ENCODE measurements around the gene FBXO2. TPM values are rescaled to one million over a fixed set of nuclear protein-coding genes. Genes with fewer than 3 reads are reported as not detected.

Gene FBXO2
- total and polyA plus RNA-seq, 3 donors from 2014 or later: 11.3 to 19.0 (median 17.3) TPM

GRCh38 chr1:11617314-11617713 is 36.9 kb downstream of the FBXO2 start:
- DNase-seq: no peak
- 76% methylated on average over 7 of the region's 7 CpGs for whole genome bisulfite sequencing, 2 donors
- Histone ChIP-seq H3K36me3 (ENCODE audit: low read depth, missing control alignments) (no peaks in the 10 kb centered on the region), H3K4me1 (no peaks in the 10 kb centered on the region), H3K9me3 (no peaks in the 10 kb centered on the region), H3K4me3 (no peak overlapping the region), H3K27me3 (no peaks in the 10 kb centered on the region), H3K27ac (no peak overlapping the region)
- intact Hi-C loops (cut with DNase I; ENCODE audit: low total_unique reads): no loop called here
- TF ChIP-seq CTCF (IDR thresholded peaks at IDR 0.05) (no peak), POLR2A (IDR thresholded peaks at IDR 0.05) (no peak)

- 67 to 74% methylated on average over 7 of the region's 7 CpGs for WGBS, 2 donors
- intact Hi-C loops (cut with DNase I; ENCODE audit: low total_unique reads): no loop called here
- no peak overlapping the region for H3K4me3 ChIP-seq
Observed at GRCh38 chr1:11616766-11617165, 37.5 kb downstream of the FBXO2 start.

GRCh38 chr1:11615090-11615489 is 39.1 kb downstream of the FBXO2 start:
- 33 to 45% methylated on average over 16 of the region's 16 CpGs for WGBS, 2 donors
- Histone ChIP-seq H3K4me3 (no peak overlapping the region), H3K27ac (no peak overlapping the region), H3K4me1 (no peaks in the 10 kb centered on the region), H3K36me3 (ENCODE audit: low read depth, missing control alignments) (no peaks in the 10 kb centered on the region), H3K27me3 (no peaks in the 10 kb centered on the region), H3K9me3 (no peaks in the 10 kb centered on the region)
- no peak for TF ChIP-seq POLR2A (IDR thresholded peaks at IDR 0.05)
- no peak for TF ChIP-seq CTCF (IDR thresholded peaks at IDR 0.05)
- no peak for DNase-seq
- intact Hi-C loops (cut with DNase I; ENCODE audit: low total_unique reads): no loop called here

More at GRCh38 chr1:11616766-11617165, 37.5 kb downstream of the FBXO2 start:
- no peak overlapping the region for H3K27ac ChIP-seq
- no peaks in the 10 kb centered on the region for H3K36me3 ChIP-seq (ENCODE audit: low read depth, missing control alignments)
- H3K9me3 ChIP-seq: no peaks in the 10 kb centered on the region
- no peaks in the 10 kb centered on the region for H3K4me1 ChIP-seq
- TF ChIP-seq POLR2A (IDR thresholded peaks at IDR 0.05): no peak
- no peak for TF ChIP-seq CTCF (IDR thresholded peaks at IDR 0.05)
- no peak for DNase-seq
- H3K27me3 ChIP-seq: no peaks in the 10 kb centered on the region

- no peak for DNase-seq
- WGBS, 2 donors: 87 to 91% methylated on average over 4 to 5 of the region's 5 CpGs
- H3K36me3 ChIP-seq (ENCODE audit: low read depth, missing control alignments): no peaks in the 10 kb centered on the region
- no peak overlapping the region for H3K4me3 ChIP-seq
- no peaks in the 10 kb centered on the region for H3K9me3 ChIP-seq
- no peaks in the 10 kb centered on the region for H3K4me1 ChIP-seq
- no peaks in the 10 kb centered on the region for H3K27me3 ChIP-seq
- TF ChIP-seq POLR2A (IDR thresholded peaks at IDR 0.05) (no peak), CTCF (IDR thresholded peaks at IDR 0.05) (no peak)
- H3K27ac ChIP-seq: no peak overlapping the region
- intact Hi-C loops (cut with DNase I; ENCODE audit: low total_unique reads): no loop called here
Observed at GRCh38 chr1:11613347-11613746, 40.9 kb downstream of the FBXO2 start.

GRCh38 chr1:11611638-11612327 is 42.4 kb downstream of the FBXO2 start:
- WGBS, 2 donors: 46 to 55% methylated on average over 7 of the region's 7 CpGs
- TF ChIP-seq CTCF (IDR thresholded peaks at IDR 0.05): no peak
- no peak for TF ChIP-seq POLR2A (IDR thresholded peaks at IDR 0.05)

More at GRCh38 chr1:11611638-11612327, 42.4 kb downstream of the FBXO2 start:
- H3K36me3 ChIP-seq (ENCODE audit: low read depth, missing control alignments): no peaks in the 10 kb centered on the region
- H3K27me3 ChIP-seq: no peaks in the 10 kb centered on the region
- no peak overlapping the region for H3K27ac ChIP-seq
- no peak overlapping the region for H3K4me3 ChIP-seq
- no peaks in the 10 kb centered on the region for H3K9me3 ChIP-seq
- DNase-seq: no peak
- intact Hi-C loops (cut with DNase I; ENCODE audit: low total_unique reads): no loop called here
- H3K4me1 ChIP-seq: no peaks in the 10 kb centered on the region
